IMR-90 (cell line): ENCODE measurements around the gene CRIP1. TPM values are rescaled to one million over a fixed set of nuclear protein-coding genes. Genes with fewer than 3 reads are reported as not detected.

ENCODE experiments used
- ATAC-seq: fragments of 200-7000 bp; cut with Tn5 transposase; 2 replicates; pipeline ENCODE4 v1.9.1; 2020; ENCODE audit warnings: low read depth, mild to moderate bottlenecking, moderate library complexity
- BruUV-seq: library from RNA; stranded (reverse); fragments of 400-500 nt; replicated peaks from 2 replicates; lab custom pipeline; 2021; lab: Mats Ljungman, UMichigan
- CTCF ChIA-PET: fragments of 300-600 bp; formaldehyde crosslinking; extraction: SDS; loops from one replicate; lab custom pipeline; 2021; ENCODE audit warnings: antibody characterized with exemption; lab: Yijun Ruan, JAX
- POLR2A ChIA-PET: fragments of 300-600 bp; sonication (Branson Sonifier 250); formaldehyde crosslinking; loops from one replicate; lab custom pipeline; 2022; ENCODE audit warnings: antibody characterized with exemption; ENCODE audit not compliant: unreplicated experiment; lab: Charles Lee
- DNase-seq: peaks from one replicate; pipeline ENCODE4 v3.0.0; 2013
- H2AFZ ChIP-seq: replicated peaks from 2 replicates; pipeline ENCODE3; 2013; ENCODE audit warnings: low read length, mild to moderate bottlenecking; ENCODE audit not compliant: poor library complexity
- H2AK5ac ChIP-seq: 2 replicates; pipeline ENCODE4 v1.6.1; 2013; ENCODE audit warnings: low read depth, low read length, inconsistent platforms
- H2AK9ac ChIP-seq: replicated peaks from 2 replicates; pipeline ENCODE3; 2013; ENCODE audit warnings: mild to moderate bottlenecking, low read depth, low read length, moderate library complexity; ENCODE audit not compliant: poor library complexity
- H2BK120ac ChIP-seq: 2 replicates; pipeline ENCODE4 v1.6.1; 2013; ENCODE audit warnings: low read depth, low read length, inconsistent platforms
- H2BK15ac ChIP-seq: 3 replicates; pipeline ENCODE4 v1.6.1; 2013; ENCODE audit warnings: low read depth, low read length, inconsistent platforms
- H2BK20ac ChIP-seq: 2 replicates; pipeline ENCODE4 v1.6.1; 2013; ENCODE audit warnings: low read depth, mild to moderate bottlenecking, inconsistent platforms, low read length, moderate library complexity
- H2BK5ac ChIP-seq: 2 replicates; pipeline ENCODE4 v1.6.1; 2013; ENCODE audit warnings: mild to moderate bottlenecking, low read depth, low read length, inconsistent platforms; ENCODE audit not compliant: poor library complexity, severe bottlenecking
- H3K14ac ChIP-seq: replicated peaks from 2 replicates; pipeline ENCODE4 v1.6.1; 2013; ENCODE audit warnings: low read depth, low read length, inconsistent platforms
- H3K18ac ChIP-seq: 2 replicates; pipeline ENCODE4 v1.6.1; 2013; ENCODE audit warnings: low read depth, low read length, control low read depth
- H3K23ac ChIP-seq: 2 replicates; pipeline ENCODE4 v1.6.1; 2013; ENCODE audit warnings: low read depth, low read length, inconsistent platforms
- H3K27ac ChIP-seq: 2 replicates; pipeline ENCODE4 v1.5.1; 2013; ENCODE audit warnings: mild to moderate bottlenecking, control low read depth, low read length; ENCODE audit not compliant: insufficient read depth
- H3K27me3 ChIP-seq: 2 replicates; pipeline ENCODE4 v1.6.1; 2013; ENCODE audit warnings: low read length; ENCODE audit not compliant: control insufficient read depth, insufficient read depth
- H3K36me3 ChIP-seq: 2 replicates; pipeline ENCODE4 v1.6.1; 2013; ENCODE audit warnings: low read length, mixed read lengths; ENCODE audit not compliant: control insufficient read depth, insufficient read depth
- H3K4ac ChIP-seq: 2 replicates; pipeline ENCODE4 v1.6.1; 2013; ENCODE audit warnings: low read depth, low read length, inconsistent platforms
- H3K4me1 ChIP-seq: 2 replicates; pipeline ENCODE4 v1.6.1; 2013; ENCODE audit warnings: low read length, mixed read lengths; ENCODE audit not compliant: control insufficient read depth, insufficient read depth
- H3K4me2 ChIP-seq: 2 replicates; pipeline ENCODE4 v1.6.1; 2013; ENCODE audit warnings: low read depth, mild to moderate bottlenecking, control low read depth, low read length, moderate library complexity
- H3K4me3 ChIP-seq: 2 replicates; pipeline ENCODE4 v1.5.1; 2013; ENCODE audit warnings: low read depth, mild to moderate bottlenecking, control low read depth, low read length, moderate library complexity; ENCODE audit not compliant: insufficient read depth
- H3K56ac ChIP-seq: 2 replicates; pipeline ENCODE4 v1.6.1; 2013; ENCODE audit warnings: low read length, inconsistent platforms; ENCODE audit not compliant: insufficient read depth; ENCODE audit errors: extremely low read depth
- H3K79me1 ChIP-seq, 2 experiments: 2 replicates each; pipeline ENCODE4 v1.6.1; 2013; ENCODE audit warnings: low read length in 2 of 2, inconsistent platforms in 1 of 2, low read depth in 1 of 2
- H3K9ac ChIP-seq: 2 replicates; pipeline ENCODE4 v1.6.1; 2013; ENCODE audit warnings: low read depth, low read length, control low read depth
- H3K9me1 ChIP-seq: 2 replicates; pipeline ENCODE4 v1.6.1; 2013; ENCODE audit warnings: low read length, inconsistent platforms; ENCODE audit not compliant: insufficient read depth
- H3K9me3 ChIP-seq: 2 replicates; pipeline ENCODE4 v1.6.1; 2013; ENCODE audit warnings: low read length; ENCODE audit not compliant: control insufficient read depth, insufficient read depth
- H4K20me1 ChIP-seq: 2 replicates; pipeline ENCODE4 v1.6.1; 2013; ENCODE audit warnings: low read length, inconsistent platforms; ENCODE audit not compliant: insufficient read depth
- H4K5ac ChIP-seq: 2 replicates; pipeline ENCODE4 v1.6.1; 2013; ENCODE audit warnings: mild to moderate bottlenecking, low read depth, low read length, control low read depth
- H4K8ac ChIP-seq, 2 experiments: 2 replicates each; pipeline ENCODE4 v1.6.1; 2013; ENCODE audit warnings: low read depth in 2 of 2, low read length in 2 of 2, control low read depth in 1 of 2, inconsistent platforms in 1 of 2
- H4K91ac ChIP-seq: 2 replicates; pipeline ENCODE4 v1.6.1; 2013; ENCODE audit warnings: low read depth, low read length, inconsistent platforms; ENCODE audit not compliant: insufficient read depth
- ELK1 ChIP-seq: fragments of 150-350 bp; IDR thresholded peaks from 2 replicates; pipeline ENCODE4 v1.6.1; 2016; ENCODE audit warnings: low read depth, mild to moderate bottlenecking, low read length, moderate library complexity, borderline replicate concordance
- POLR2A ChIP-seq: IDR thresholded peaks from 2 replicates; pipeline ENCODE4 v1.6.1; 2012; ENCODE audit warnings: mild to moderate bottlenecking, low read depth, low read length
- RAD21 ChIP-seq: IDR thresholded peaks from 2 replicates; pipeline ENCODE4 v1.6.1; 2012; ENCODE audit warnings: low read length, improper control_type of control experiment
- WGBS, 2 experiments: methylation state at CpG; one replicate each; pipeline versions ENCODE4 v1.1.5 to v1.1.7; 2013; ENCODE audit warnings: missing lambda C conversion rate in 2 of 2; ENCODE audit not compliant: insufficient read length in 1 of 2; ENCODE audit errors: extremely low coverage in 2 of 2; 5-methylcytosine and 5-hydroxymethylcytosine counted together
- dilution Hi-C: fragments of 300-500 bp; cut with HindIII; formaldehyde crosslinking; loops from one replicate; pipeline ENCODE4 v1.14.3; 2018; ENCODE audit warnings: low sequenced_read_pairs; ENCODE audit not compliant: unreplicated experiment
- in situ Hi-C: fragments of 300-500 bp; cut with MboI; formaldehyde crosslinking; loops from 3 replicates; pipeline ENCODE4 v1.14.3; 2019; ENCODE audit warnings: low sequenced_read_pairs, inconsistent platforms, mixed read lengths
- intact Hi-C: fragments of 100-400 bp; cut with micrococcal nuclease; formaldehyde crosslinking; loops from 2 replicates; pipeline ENCODE4 v1.10.0; 2022
- polyA plus RNA-seq, 3 experiments: library from polyadenylated mRNA; depleted of rRNA; stranded (reverse); fragments of >200 nt; gene quantifications; 2 replicates each; pipeline ENCODE4 v1.2.3, GENCODE V29; 2012; ENCODE audit warnings: low replicate concordance in 1 of 3
- total RNA-seq: library from RNA; depleted of rRNA; stranded (reverse); fragments of >200 nt; gene quantifications from 2 replicates; pipeline ENCODE4 v1.2.3, GENCODE V29; 2012

The CRIP1 gene
- total and polyA plus RNA-seq, 2 of the 4 experiments (the other 2 are of a cell fraction), result 0.21 TPM; not detected in 1

GRCh38 chr14:105529319-105529568 lies 42.6 kb downstream of the CRIP1 start:
- no peak overlapping the region for H4K8ac ChIP-seq
- no peak overlapping the region for H3K9ac ChIP-seq
- no peak for ATAC-seq
- no TSS peak for BruUV-seq
- no peak overlapping the region for H3K14ac ChIP-seq
- H3K79me1 ChIP-seq, result no peaks in the 10 kb centered on the region
- DNase-seq, result no peak
- H3K4me1 ChIP-seq, result peaks cover 9% of the 10 kb centered on the region; the same call in 1 of the 2 replicates
- peaks cover 5% of the 10 kb centered on the region for H3K27me3 ChIP-seq
- dilution Hi-C loops, result no loop called here
- intact Hi-C loops, result loop anchor here (2.0 to 5.0 kb wide), 2 partner anchors 37 to 48 kb away; partner anchors contain the start of gene TEDC1
- no peak overlapping the region for H4K5ac ChIP-seq
- no peak overlapping the region for H3K18ac ChIP-seq
- no peak overlapping the region for H2AK9ac ChIP-seq
- H3K9me1 ChIP-seq, result no peaks in the 10 kb centered on the region
- no peak overlapping the region for H2BK120ac ChIP-seq
- WGBS, 2 experiments, result 52% methylated on average over 14 of the region's 24 CpGs; no CpG with 5 or more reads in 1 of the 2 experiments
- H3K4me2 ChIP-seq, result no peak overlapping the region
- no peak overlapping the region for H3K4me3 ChIP-seq
- no peak overlapping the region for H2AK5ac ChIP-seq
- no peaks in the 10 kb centered on the region for H3K9me3 ChIP-seq
- in situ Hi-C loops, result no loop called here
- no peak overlapping the region for H2BK15ac ChIP-seq
- no peak overlapping the region for H3K23ac ChIP-seq
- H3K36me3 ChIP-seq, result no peaks in the 10 kb centered on the region
- no peak overlapping the region for H2BK5ac ChIP-seq
- TF ChIP-seq POLR2A, result no peak
- no peak for TF ChIP-seq RAD21
- TF ChIP-seq ELK1, result no peak
- H3K27ac ChIP-seq, result no peak overlapping the region
- no peak overlapping the region for H4K91ac ChIP-seq
- H2BK20ac ChIP-seq, result no peak overlapping the region
- H2AFZ ChIP-seq, result no peak overlapping the region
- ChIA-PET POLR2A (no interaction called here), CTCF (no interaction called here)
- no peak overlapping the region for H3K4ac ChIP-seq
- 0 out of 2 replicates have a peak, but pooled peaks cover 3% of the 10 kb centered on the region for H4K20me1 ChIP-seq
- no peak overlapping the region for H3K56ac ChIP-seq
